ENCODE data around the gene MAPK12.

The MAPK12 gene

DNA sequence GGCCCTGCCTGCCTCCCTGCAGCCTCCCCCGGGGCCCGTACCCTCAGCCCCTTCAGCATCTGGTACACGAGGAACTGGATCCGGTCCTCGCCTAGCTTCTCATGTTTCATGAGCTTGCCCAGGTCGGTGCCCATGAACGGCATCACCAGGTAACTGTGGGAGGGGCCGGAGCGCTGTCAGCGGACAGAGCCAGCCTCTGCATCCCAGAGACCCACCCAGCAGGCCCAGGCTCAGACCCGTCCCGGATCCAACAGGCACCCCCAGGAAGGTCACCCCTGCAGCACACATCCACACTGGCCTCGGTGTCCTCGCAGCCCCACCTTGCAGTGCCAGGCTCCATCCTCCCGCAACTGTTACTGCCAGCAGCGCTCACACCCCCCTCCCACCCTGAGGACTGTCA lies 4.4 kb downstream of the MAPK12 start:
- DNase-seq (ENCODE audit: low spot score) = no peak
- in situ Hi-C loops (cut with MboI; ENCODE audit: low pct_unique_long_range_greater_than_20kb, low sequenced_read_pairs, unreplicated experiment) = loop anchor here (10.0 kb wide), 1 partner anchor 238 kb away; no protein-coding TSS in a partner anchor
- TF ChIP-seq, protein P1, sequence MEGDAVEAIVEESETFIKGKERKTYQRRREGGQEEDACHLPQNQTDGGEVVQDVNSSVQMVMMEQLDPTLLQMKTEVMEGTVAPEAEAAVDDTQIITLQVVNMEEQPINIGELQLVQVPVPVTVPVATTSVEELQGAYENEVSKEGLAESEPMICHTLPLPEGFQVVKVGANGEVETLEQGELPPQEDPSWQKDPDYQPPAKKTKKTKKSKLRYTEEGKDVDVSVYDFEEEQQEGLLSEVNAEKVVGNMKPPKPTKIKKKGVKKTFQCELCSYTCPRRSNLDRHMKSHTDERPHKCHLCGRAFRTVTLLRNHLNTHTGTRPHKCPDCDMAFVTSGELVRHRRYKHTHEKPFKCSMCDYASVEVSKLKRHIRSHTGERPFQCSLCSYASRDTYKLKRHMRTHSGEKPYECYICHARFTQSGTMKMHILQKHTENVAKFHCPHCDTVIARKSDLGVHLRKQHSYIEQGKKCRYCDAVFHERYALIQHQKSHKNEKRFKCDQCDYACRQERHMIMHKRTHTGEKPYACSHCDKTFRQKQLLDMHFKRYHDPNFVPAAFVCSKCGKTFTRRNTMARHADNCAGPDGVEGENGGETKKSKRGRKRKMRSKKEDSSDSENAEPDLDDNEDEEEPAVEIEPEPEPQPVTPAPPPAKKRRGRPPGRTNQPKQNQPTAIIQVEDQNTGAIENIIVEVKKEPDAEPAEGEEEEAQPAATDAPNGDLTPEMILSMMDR (IDR thresholded peaks at IDR 0.05; ENCODE audit: extremely low read depth, insufficient read depth, missing control alignments) = no peak

DNA sequence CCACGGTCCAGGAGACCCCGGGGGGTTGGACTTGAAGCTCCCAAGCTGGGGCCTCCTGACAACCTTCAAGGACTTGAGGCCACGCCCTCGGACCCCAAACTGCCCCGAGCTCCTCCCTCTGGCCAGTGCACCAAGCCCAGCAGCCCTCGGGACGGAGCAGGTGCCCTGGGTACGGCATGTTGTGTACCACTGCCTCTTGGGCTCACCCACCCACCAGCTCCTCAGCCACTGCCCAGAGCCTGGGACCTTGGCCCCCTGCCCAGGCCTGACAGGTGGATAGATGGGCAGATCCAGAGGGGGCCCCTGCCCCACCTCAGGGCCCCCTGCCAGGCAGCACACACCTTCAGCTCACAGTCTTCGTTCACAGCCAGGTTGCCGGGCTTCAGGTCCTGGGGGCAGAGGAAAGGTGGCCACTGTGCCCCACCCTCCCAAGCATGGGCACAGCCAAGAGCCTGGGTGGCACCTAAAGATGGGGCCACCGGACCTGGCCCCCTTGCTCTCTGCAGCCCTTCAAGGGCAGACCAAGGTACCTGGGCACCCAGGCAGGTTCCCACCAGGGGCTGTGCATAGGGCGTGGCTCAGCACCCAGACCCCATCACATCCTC lies 5.1 kb downstream of the MAPK12 start:
- DNase-seq (ENCODE audit: low spot score) = no peak
- TF ChIP-seq, protein P1 (IDR thresholded peaks at IDR 0.05; ENCODE audit: extremely low read depth, insufficient read depth, missing control alignments) = no peak
- in situ Hi-C loops (cut with MboI; ENCODE audit: low pct_unique_long_range_greater_than_20kb, low sequenced_read_pairs, unreplicated experiment) = loop anchor here (10.0 kb wide), 1 partner anchor 238 kb away; no protein-coding TSS in a partner anchor

DNA sequence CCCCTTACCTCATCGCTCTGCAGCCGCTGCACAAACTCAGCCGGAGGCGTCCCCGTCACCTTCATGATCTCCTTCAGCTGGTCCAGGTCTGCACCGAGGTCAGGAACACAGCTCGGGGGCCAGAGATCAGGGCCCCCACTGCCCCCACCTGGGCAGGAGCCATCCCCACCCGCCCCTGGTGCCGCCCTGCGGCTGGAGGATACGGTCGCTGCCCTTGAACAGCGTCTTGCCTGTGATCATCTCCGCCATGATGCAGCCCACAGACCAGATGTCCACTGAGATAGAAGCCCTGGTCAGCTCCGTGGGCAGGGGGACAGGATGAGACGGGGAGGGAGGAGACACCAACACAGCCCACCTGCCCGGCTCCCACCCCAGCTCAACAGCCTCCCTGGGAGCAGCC lies 5.9 kb downstream of the MAPK12 start:
- TF ChIP-seq, protein P1 (IDR thresholded peaks at IDR 0.05; ENCODE audit: extremely low read depth, insufficient read depth, missing control alignments) = no peak
- in situ Hi-C loops (cut with MboI; ENCODE audit: low pct_unique_long_range_greater_than_20kb, low sequenced_read_pairs, unreplicated experiment) = loop anchor here (10.0 kb wide), 1 partner anchor 239 kb away; no protein-coding TSS in a partner anchor
- DNase-seq (ENCODE audit: low spot score) = no peak

DNA sequence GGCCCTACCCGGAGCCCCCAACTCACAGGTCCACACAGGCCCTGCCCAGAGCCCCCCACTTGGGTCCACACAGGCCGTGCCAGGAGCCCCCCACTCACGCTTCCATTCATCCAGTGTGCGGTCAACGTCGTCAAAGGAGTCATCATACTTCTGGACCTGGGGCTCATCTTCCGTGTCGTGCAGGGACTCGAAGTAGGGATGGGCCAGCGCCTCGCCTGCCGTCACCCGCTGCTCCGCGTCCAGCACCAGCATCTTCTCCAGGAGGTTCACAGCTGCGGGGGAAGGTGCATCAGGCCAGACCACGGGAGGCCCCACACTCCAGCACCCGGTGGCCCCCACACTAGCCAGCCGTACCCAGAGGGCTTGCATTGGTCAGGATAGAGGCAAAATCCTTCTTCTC lies 6.4 kb downstream of the MAPK12 start:
- in situ Hi-C loops (cut with MboI; ENCODE audit: low pct_unique_long_range_greater_than_20kb, low sequenced_read_pairs, unreplicated experiment) = loop anchor here (10.0 kb wide), 1 partner anchor 240 kb away; no protein-coding TSS in a partner anchor
- TF ChIP-seq, protein P1 (IDR thresholded peaks at IDR 0.05; ENCODE audit: extremely low read depth, insufficient read depth, missing control alignments) = no peak

DNA sequence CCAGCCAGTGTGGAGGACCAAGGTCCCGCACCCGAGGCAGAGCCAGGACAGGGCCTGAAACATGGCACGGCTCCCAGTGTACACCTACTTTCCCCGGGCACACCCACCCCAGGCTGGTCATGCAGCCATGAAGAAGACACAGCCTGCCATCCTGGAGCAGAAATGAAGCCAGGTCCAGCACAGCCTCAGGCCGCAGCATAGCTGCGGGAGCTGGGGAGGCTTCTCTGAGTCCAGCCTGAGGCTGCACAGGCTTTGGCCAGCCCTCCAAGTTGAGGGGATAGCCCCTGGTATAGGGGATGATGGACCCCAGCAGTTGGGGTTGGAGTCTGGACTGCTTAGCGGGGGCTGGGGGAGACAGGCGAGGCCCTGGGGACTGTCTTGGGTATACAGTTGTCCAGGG lies 7.5 kb downstream of the MAPK12 start:
- DNase-seq (ENCODE audit: low spot score) = no peak
- in situ Hi-C loops (cut with MboI; ENCODE audit: low pct_unique_long_range_greater_than_20kb, low sequenced_read_pairs, unreplicated experiment) = loop anchor here (10.0 kb wide), 1 partner anchor 241 kb away; no protein-coding TSS in a partner anchor
- TF ChIP-seq, protein P1 (IDR thresholded peaks at IDR 0.05; ENCODE audit: extremely low read depth, insufficient read depth, missing control alignments) = no peak

More for the DNA sequence above, 6.4 kb downstream of the MAPK12 start:
- DNase-seq (ENCODE audit: low spot score) = no peak

DNA sequence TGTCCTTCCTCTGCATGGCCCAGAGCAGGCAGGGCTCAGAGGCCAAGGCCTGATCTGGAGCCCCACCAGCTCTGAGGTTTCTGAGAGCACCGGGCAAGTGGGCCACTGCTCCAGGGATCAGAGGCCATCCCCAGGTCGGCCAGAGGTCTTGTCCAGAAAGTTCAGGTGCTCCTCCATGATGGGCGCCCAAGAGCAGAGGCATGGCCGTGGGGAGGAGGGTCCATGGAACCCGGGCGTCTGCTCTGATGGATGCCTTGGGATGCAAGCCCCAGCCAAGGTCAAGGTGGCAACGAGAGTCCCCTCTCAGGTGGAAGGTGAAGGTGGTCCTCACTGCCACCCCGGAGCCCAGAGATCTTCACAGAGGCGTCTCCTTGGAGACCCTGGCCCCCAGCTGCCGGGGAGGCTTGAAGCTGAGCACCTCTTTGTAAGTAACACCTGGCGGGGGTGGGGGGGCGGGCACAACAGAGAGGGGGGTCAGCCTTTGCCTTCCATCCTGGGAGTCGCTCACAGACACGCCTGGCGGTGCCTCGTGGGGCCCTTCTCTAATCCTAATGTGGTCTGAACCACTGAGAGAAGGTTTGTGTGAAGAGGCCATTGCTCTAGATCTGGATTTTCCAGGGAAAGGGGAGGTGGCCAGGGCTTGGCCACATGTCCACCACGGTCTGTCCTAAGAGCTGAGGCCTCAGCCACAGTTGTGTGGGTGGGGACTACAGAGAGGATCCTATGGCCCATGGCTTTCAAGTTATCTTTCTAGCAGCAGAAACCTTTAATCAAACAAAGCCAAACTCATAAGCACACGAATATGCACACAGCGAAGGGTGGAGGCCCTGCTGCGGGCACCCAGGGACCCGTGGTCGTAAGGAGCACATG lies 8.2 kb downstream of the MAPK12 start:
- no peak for DNase-seq (ENCODE audit: low spot score)
- TF ChIP-seq, protein P1 (IDR thresholded peaks at IDR 0.05; ENCODE audit: extremely low read depth, insufficient read depth, missing control alignments) = no peak
- in situ Hi-C loops (cut with MboI; ENCODE audit: low pct_unique_long_range_greater_than_20kb, low sequenced_read_pairs, unreplicated experiment) = loop anchor here (10.0 kb wide), 1 partner anchor 242 kb away; no protein-coding TSS in a partner anchor

Data from GM13977 (cell line).